K562 (cell line): ENCODE measurements around the gene SLC6A6. TPM values are rescaled to one million over a fixed set of nuclear protein-coding genes. Genes with fewer than 3 reads are reported as not detected.

Source experiments
- ARNT ChIP-seq, 2 experiments: fragments of 450-650 bp; IDR thresholded peaks; 2 replicates each; pipeline ENCODE4 v1.6.1; 2016; ENCODE audit warnings: mild to moderate bottlenecking in 1 of 2
- E2F4 ChIP-seq: sonication (generic); formaldehyde crosslinking; IDR thresholded peaks from 2 replicates; pipeline ENCODE4 v1.8.0; 2022; ENCODE audit warnings: mild to moderate bottlenecking, low read depth, missing genetic modification reagents
- ERF ChIP-seq: fragments of 450-650 bp; formaldehyde crosslinking; IDR thresholded peaks from 2 replicates; pipeline ENCODE4 v1.4.0; 2020; ENCODE audit warnings: mild to moderate bottlenecking, mixed read lengths
- GTF2B ChIP-seq: IDR thresholded peaks from 2 replicates; pipeline ENCODE4 v1.6.1; 2011; ENCODE audit not compliant: insufficient read length; ENCODE audit errors: extremely low read depth
- GTF2F1 ChIP-seq: IDR thresholded peaks from 2 replicates; pipeline ENCODE4 v1.6.1; 2011; ENCODE audit warnings: low read depth, low read length, improper control_type of control experiment
- JUND ChIP-seq, 2 experiments: IDR thresholded peaks; 2 replicates in 1 of 2; 3 replicates in 1 of 2; pipeline ENCODE4 v1.6.1; 2011; ENCODE audit warnings: borderline replicate concordance in 2 of 2, low read depth in 2 of 2, low read length in 2 of 2, improper control_type of control experiment in 1 of 2, missing biosample characterization in 1 of 2, missing genetic modification characterization in 1 of 2, missing genetic modification reagents in 1 of 2
- KDM2B ChIP-seq: fragments of 250-450 bp; sonication (Bioruptor Pico); IDR thresholded peaks from 2 replicates; pipeline ENCODE4 v1.8.0; 2021; ENCODE audit warnings: mild to moderate bottlenecking, moderate library complexity
- NCOA2 ChIP-seq, 2 experiments: fragments of 450-650 bp; IDR thresholded peaks; 2 replicates each; pipeline ENCODE4 v1.6.1; 2018; ENCODE audit warnings: mild to moderate bottlenecking in 2 of 2, moderate library complexity in 1 of 2; ENCODE audit not compliant: partially characterized antibody in 2 of 2
- TAF7 ChIP-seq: fragments of 450-650 bp; IDR thresholded peaks from 2 replicates; pipeline ENCODE4 v1.6.1; 2016; ENCODE audit warnings: missing genetic modification characterization, missing compliant biosample characterization
- TSC22D4 ChIP-seq: fragments of 450-650 bp; IDR thresholded peaks from 2 replicates; pipeline ENCODE4 v1.6.1; 2016; ENCODE audit warnings: missing genetic modification characterization, missing biosample characterization, control low read depth
- YY1 ChIP-seq, 3 experiments: IDR thresholded peaks; 2 replicates each; pipeline ENCODE4 v1.6.1; 2011; ENCODE audit warnings: low read length in 2 of 3, mild to moderate bottlenecking in 2 of 3, moderate library complexity in 2 of 3, borderline replicate concordance in 1 of 3, control low read depth in 1 of 3, low read depth in 1 of 3; ENCODE audit not compliant: insufficient read depth in 3 of 3, insufficient replicate concordance in 2 of 3, control insufficient read depth in 1 of 3, insufficient read length in 1 of 3; ENCODE audit errors: extremely low read depth in 1 of 3
- ZNF431 ChIP-seq: sonication (generic); formaldehyde crosslinking; IDR thresholded peaks from 2 replicates; pipeline ENCODE4 v1.8.0; 2022; ENCODE audit warnings: mild to moderate bottlenecking, missing genetic modification reagents
- ZNF507 ChIP-seq: conservative IDR thresholded peaks from 2 replicates; pipeline ENCODE4 v1.6.1; 2017; ENCODE audit warnings: missing genetic modification characterization, missing compliant biosample characterization
- polyA plus RNA-seq, 8 experiments: library from polyadenylated mRNA; depleted of rRNA in 4 of 8; stranded (reverse) in 5 of 8; unstranded in 3 of 8; fragments of >200 nt; fragmentation: Nextera tagmentation in 2 of 8; fragmentation: Illumina TruSeq in 1 of 8; extraction: Ambion mirVana in 2 of 8; extraction: Trizol in 1 of 8; gene quantifications; 2 replicates each; pipeline versions ENCODE4 v1.2.1 to v1.2.3, GENCODE V29; 2011 to 2014; ENCODE audit warnings: inconsistent platforms in 1 of 8, missing spikeins in 1 of 8
- total RNA-seq, 7 experiments: library from RNA; depleted of rRNA in 6 of 7; stranded (reverse); fragments of >200 nt in 6 of 7; fragmentation: Illumina TruSeq in 2 of 7; extraction: Trizol in 2 of 7; gene quantifications; 2 replicates each; pipeline versions ENCODE4 v1.2.1 to v1.2.3, GENCODE V29; 2011 to 2021; ENCODE audit warnings: low replicate concordance in 1 of 7

The SLC6A6 gene
- total and polyA plus RNA-seq, 9 of the 15 experiments (the other 6 are each of a cell fraction or from before 2014, with no cell fraction given): 12.3 to 203 (median 93.2) TPM

- TF ChIP-seq TSC22D4: no peak
- no peak for TF ChIP-seq GTF2F1
- no peak for TF ChIP-seq GTF2B
- no peak for TF ChIP-seq ARNT (IDR thresholded peaks at IDR 0.05)
- TF ChIP-seq TAF7: no peak
- TF ChIP-seq ERF (CRISPR knock-in tag): no peak
- TF ChIP-seq ZNF431 (CRISPR knock-in tag): no peak
- no peak for TF ChIP-seq NCOA2 (IDR thresholded peaks at IDR 0.05; ENCODE audit: partially characterized antibody in 2 of 2)
- TF ChIP-seq E2F4 (CRISPR knock-in tag): no peak
- no peak for TF ChIP-seq YY1 (IDR thresholded peaks at IDR 0.05; ENCODE audit: borderline replicate concordance in 1 of 3, control insufficient read depth in 1 of 3, extremely low read depth in 1 of 3, insufficient read depth in 3 of 3, insufficient read length in 1 of 3, insufficient replicate concordance in 2 of 3, low read depth in 1 of 3, low read length in 2 of 3)
- TF ChIP-seq ZNF507: no peak
- TF ChIP-seq KDM2B: no peak
- no peak; the same call in 1 of the 2 replicates for TF ChIP-seq JUND (IDR thresholded peaks at IDR 0.05; ENCODE audit: borderline replicate concordance, low read depth, low read length)
- TF ChIP-seq JUND (tag; IDR thresholded peaks at IDR 0.05; ENCODE audit: borderline replicate concordance, low read depth, low read length): peak; percentile 53; the same call in 2 of the 3 replicates
Observed at GRCh38 chr3:14378415-14378814, 24.0 kb upstream of the SLC6A6 start (continued).
